ENCODE measurements around the gene PCBP3.

Gene PCBP3

GRCh38 chr21:45972353-45972715, 328.8 kb downstream of the PCBP3 start:
- H3K27ac ChIP-seq (ENCODE audit: low read length): no peak overlapping the region
- peaks cover 74% of the 10 kb centered on the region for H3K27me3 ChIP-seq (replicated peaks; ENCODE audit: insufficient read depth, low read length)
- H3K9me3 ChIP-seq (replicated peaks; ENCODE audit: insufficient read depth, low read length): no peaks in the 10 kb centered on the region
- TF ChIP-seq EZH2 (optimal IDR thresholded peaks at IDR 0.05; ENCODE audit: low read depth, low read length) (no peak), EZH2phosphoT487 (IDR thresholded peaks at IDR 0.05; ENCODE audit: low read length) (no peak)
- TF ChIP-seq, protein P1, sequence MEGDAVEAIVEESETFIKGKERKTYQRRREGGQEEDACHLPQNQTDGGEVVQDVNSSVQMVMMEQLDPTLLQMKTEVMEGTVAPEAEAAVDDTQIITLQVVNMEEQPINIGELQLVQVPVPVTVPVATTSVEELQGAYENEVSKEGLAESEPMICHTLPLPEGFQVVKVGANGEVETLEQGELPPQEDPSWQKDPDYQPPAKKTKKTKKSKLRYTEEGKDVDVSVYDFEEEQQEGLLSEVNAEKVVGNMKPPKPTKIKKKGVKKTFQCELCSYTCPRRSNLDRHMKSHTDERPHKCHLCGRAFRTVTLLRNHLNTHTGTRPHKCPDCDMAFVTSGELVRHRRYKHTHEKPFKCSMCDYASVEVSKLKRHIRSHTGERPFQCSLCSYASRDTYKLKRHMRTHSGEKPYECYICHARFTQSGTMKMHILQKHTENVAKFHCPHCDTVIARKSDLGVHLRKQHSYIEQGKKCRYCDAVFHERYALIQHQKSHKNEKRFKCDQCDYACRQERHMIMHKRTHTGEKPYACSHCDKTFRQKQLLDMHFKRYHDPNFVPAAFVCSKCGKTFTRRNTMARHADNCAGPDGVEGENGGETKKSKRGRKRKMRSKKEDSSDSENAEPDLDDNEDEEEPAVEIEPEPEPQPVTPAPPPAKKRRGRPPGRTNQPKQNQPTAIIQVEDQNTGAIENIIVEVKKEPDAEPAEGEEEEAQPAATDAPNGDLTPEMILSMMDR (IDR thresholded peaks at IDR 0.05; ENCODE audit: low read length): no peak
- no peak for DNase-seq
- H3K79me2 ChIP-seq (ENCODE audit: low read length): no peaks in the 10 kb centered on the region
- no peak overlapping the region for H3K4me3 ChIP-seq (ENCODE audit: low read length)
- H3K9ac ChIP-seq (ENCODE audit: low read length): no peak overlapping the region
- H2AFZ ChIP-seq (ENCODE audit: low read length): no peak overlapping the region
- peaks cover 6% of the 10 kb centered on the region for H3K4me1 ChIP-seq (ENCODE audit: low read length)
- no peaks in the 10 kb centered on the region for H3K9me2 ChIP-seq (replicated peaks; ENCODE audit: insufficient read depth, low read length)
- H4K20me1 ChIP-seq (ENCODE audit: insufficient read depth, low read length): no peaks in the 10 kb centered on the region
- peak overlapping the region; percentile 91; the same call in 1 of the 2 replicates for H3K4me2 ChIP-seq (ENCODE audit: low read depth, low read length)
- no peaks in the 10 kb centered on the region for H3K36me3 ChIP-seq (replicated peaks; ENCODE audit: insufficient read depth, low read length)
- H3F3A ChIP-seq (ENCODE audit: insufficient read depth, low read length): no peaks in the 10 kb centered on the region

DNA sequence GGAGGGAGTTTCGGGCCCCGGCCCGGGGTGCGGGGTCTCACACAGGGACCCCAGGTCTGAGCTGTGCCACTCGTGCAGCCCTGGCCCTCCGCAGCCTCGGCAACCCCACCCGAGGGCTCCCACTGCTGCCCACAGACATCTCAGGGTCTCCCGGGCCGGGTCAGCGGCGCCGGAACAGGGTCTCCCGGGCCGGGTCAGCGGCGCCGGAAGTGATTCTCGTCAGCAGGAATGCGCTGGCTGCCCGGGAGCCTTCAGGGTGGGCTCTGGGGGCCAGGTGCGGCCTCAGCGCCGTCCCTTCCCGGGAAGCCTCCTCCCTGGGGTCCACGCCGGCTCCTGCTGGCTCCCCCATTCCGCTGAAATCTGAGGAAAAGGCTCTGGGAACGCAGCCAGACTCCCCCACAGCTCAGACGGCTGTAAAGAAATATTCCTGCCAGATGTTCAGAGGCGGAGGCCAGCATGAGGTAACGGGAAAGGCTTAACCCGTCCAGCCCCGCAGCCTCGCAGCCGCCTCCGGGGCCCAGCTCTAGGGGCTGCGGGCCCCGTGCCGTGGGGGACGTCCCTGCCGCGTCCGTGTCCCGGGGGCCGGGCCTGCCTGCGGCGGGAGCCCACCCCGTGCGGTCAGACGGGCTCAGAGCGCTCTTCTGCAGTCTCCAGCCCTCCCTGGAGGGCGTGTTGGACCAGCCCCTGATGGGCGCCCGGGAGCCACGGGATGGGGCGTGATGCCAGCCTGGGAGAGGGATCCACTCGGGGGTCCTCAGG, 329.4 kb downstream of the PCBP3 start:
- Histone ChIP-seq H3F3A (ENCODE audit: insufficient read depth, low read length) (no peaks in the 10 kb centered on the region), H4K20me1 (ENCODE audit: insufficient read depth, low read length) (no peaks in the 10 kb centered on the region), H3K9ac (ENCODE audit: low read length) (peak overlapping the region; percentile 28; the same call in 1 of the 2 replicates), H3K4me2 (ENCODE audit: low read depth, low read length) (peak overlapping the region; percentile 91), H3K27me3 (replicated peaks; ENCODE audit: insufficient read depth, low read length) (peaks cover 72% of the 10 kb centered on the region), H3K79me2 (ENCODE audit: low read length) (no peaks in the 10 kb centered on the region), H3K27ac (ENCODE audit: low read length) (no peak overlapping the region), H3K36me3 (replicated peaks; ENCODE audit: insufficient read depth, low read length) (no peaks in the 10 kb centered on the region), H3K9me2 (replicated peaks; ENCODE audit: insufficient read depth, low read length) (no peaks in the 10 kb centered on the region), H3K4me3 (ENCODE audit: low read length) (peak overlapping the region; percentile 61), H3K4me1 (ENCODE audit: low read length) (peaks cover 6% of the 10 kb centered on the region), H2AFZ (ENCODE audit: low read length) (peak overlapping the region; percentile 77), H3K9me3 (replicated peaks; ENCODE audit: insufficient read depth, low read length) (no peaks in the 10 kb centered on the region)
- DNase-seq: no peak
- TF ChIP-seq EZH2 (optimal IDR thresholded peaks at IDR 0.05; ENCODE audit: low read depth, low read length): no peak
- TF ChIP-seq, protein P1 (IDR thresholded peaks at IDR 0.05; ENCODE audit: low read length): no peak
- TF ChIP-seq EZH2phosphoT487 (IDR thresholded peaks at IDR 0.05; ENCODE audit: low read length): no peak

DNA sequence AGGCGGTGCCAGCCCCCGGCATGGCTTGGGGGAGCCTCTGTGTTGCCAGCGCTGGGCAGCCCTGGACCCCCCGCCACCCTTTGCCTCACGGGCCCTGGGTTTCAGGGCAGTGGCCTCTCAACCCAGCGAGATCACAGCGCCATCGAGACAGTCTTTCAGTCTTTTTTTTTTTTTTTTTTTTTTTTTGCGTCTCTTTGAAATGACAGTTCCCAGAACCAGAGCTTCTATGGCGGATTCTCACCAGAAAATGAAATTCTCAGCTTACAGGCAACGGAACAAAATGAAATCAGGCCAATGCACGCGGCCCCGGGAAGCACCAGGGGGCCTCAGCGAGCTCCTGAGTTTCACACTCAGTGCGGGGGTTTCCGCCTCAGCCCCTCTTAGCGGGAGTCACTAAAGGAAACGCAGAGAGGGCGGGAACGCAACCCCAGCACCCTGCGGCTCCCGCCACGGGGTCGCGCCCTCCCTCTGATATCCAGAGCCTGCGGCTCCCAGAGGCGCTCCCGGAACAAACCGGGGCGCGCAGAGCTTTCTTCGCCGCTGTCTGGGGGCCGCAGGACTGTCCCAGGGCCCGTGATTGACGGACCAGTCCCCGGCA, 330.0 kb downstream of the PCBP3 start:
- peak; percentile 77 for DNase-seq
- Histone ChIP-seq H4K20me1 (ENCODE audit: insufficient read depth, low read length) (no peaks in the 10 kb centered on the region), H3K79me2 (ENCODE audit: low read length) (no peaks in the 10 kb centered on the region), H3K36me3 (replicated peaks; ENCODE audit: insufficient read depth, low read length) (no peaks in the 10 kb centered on the region), H3K9ac (ENCODE audit: low read length) (peak overlapping the region; percentile 28; the same call in 1 of the 2 replicates), H3K27ac (ENCODE audit: low read length) (no peak overlapping the region), H3K4me1 (ENCODE audit: low read length) (peaks cover 6% of the 10 kb centered on the region), H2AFZ (ENCODE audit: low read length) (peak overlapping the region; percentile 77), H3K9me2 (replicated peaks; ENCODE audit: insufficient read depth, low read length) (no peaks in the 10 kb centered on the region), H3K27me3 (replicated peaks; ENCODE audit: insufficient read depth, low read length) (peaks cover 72% of the 10 kb centered on the region), H3K4me3 (ENCODE audit: low read length) (peak overlapping the region; percentile 61), H3K9me3 (replicated peaks; ENCODE audit: insufficient read depth, low read length) (no peaks in the 10 kb centered on the region), H3K4me2 (ENCODE audit: low read depth, low read length) (peak overlapping the region; percentile 91), H3F3A (ENCODE audit: insufficient read depth, low read length) (no peaks in the 10 kb centered on the region)
- TF ChIP-seq EZH2 (optimal IDR thresholded peaks at IDR 0.05; ENCODE audit: low read depth, low read length) (no peak), EZH2phosphoT487 (IDR thresholded peaks at IDR 0.05; ENCODE audit: low read length) (no peak)
- TF ChIP-seq, protein P1 (IDR thresholded peaks at IDR 0.05; ENCODE audit: low read length): peak; percentile 77

Data from MM.1S (cell line).